H1 (cell line): ENCODE results near the gene KCND3. TPM values are rescaled to one million over a fixed set of nuclear protein-coding genes. Genes with fewer than 3 reads are reported as not detected.

Experiments used
- CTCF ChIA-PET: fragments of 300-600 bp; sonication (Branson Sonifier 250); formaldehyde crosslinking; loops from one replicate; lab custom pipeline; 2021; ENCODE audit not compliant: partially characterized antibody; lab: Charles Lee
- POLR2A ChIA-PET: fragments of 300-600 bp; sonication (Branson Sonifier 250); formaldehyde crosslinking; loops from one replicate; lab custom pipeline; 2021; ENCODE audit warnings: inconsistent platforms; ENCODE audit not compliant: partially characterized antibody; lab: Charles Lee
- DNase-seq, 2 experiments: peaks; one replicate each; pipeline versions ENCODE4 v3.0.0 to v3.0.0-alpha.2; 2010 to 2022; ENCODE audit warnings: low spot score in 2 of 2, low read depth in 1 of 2, mixed read lengths in 1 of 2
- FAIRE-seq: peaks from 2 replicates; lab custom pipeline; 2011; peaks lifted over from hg19 to GRCh38; lab: Jason Lieb, UNC
- H2AFZ ChIP-seq: 2 replicates; pipeline ENCODE4 v1.8.1; 2012; ENCODE audit warnings: low read length, inconsistent platforms
- H2AK5ac ChIP-seq: 2 replicates; pipeline ENCODE4 v1.6.1; 2013; ENCODE audit warnings: low read depth, low read length
- H2BK120ac ChIP-seq: replicated peaks from 2 replicates; pipeline ENCODE3; 2013; ENCODE audit warnings: low read depth, low read length, inconsistent platforms
- H2BK12ac ChIP-seq: 2 replicates; pipeline ENCODE4 v1.6.1; 2013; ENCODE audit warnings: low read depth, low read length
- H2BK15ac ChIP-seq: 2 replicates; pipeline ENCODE4 v1.6.1; 2013; ENCODE audit warnings: low read length
- H2BK20ac ChIP-seq: 2 replicates; pipeline ENCODE4 v1.6.1; 2013; ENCODE audit warnings: low read length
- H2BK5ac ChIP-seq: 2 replicates; pipeline ENCODE4 v1.6.1; 2013; ENCODE audit warnings: low read depth, low read length
- H3K14ac ChIP-seq: 2 replicates; pipeline ENCODE4 v1.6.1; 2013; ENCODE audit warnings: inconsistent platforms; ENCODE audit not compliant: insufficient read length
- H3K18ac ChIP-seq: 2 replicates; pipeline ENCODE4 v1.6.1; 2013; ENCODE audit warnings: low read length; ENCODE audit errors: extremely low read depth
- H3K23ac ChIP-seq: 2 replicates; pipeline ENCODE4 v1.6.1; 2013; ENCODE audit warnings: inconsistent platforms; ENCODE audit not compliant: insufficient read length
- H3K23me2 ChIP-seq: 2 replicates; pipeline ENCODE4 v1.6.1; 2013; ENCODE audit warnings: low read depth, low read length
- H3K27ac ChIP-seq: 2 replicates; pipeline ENCODE4 v1.6.1; 2011; ENCODE audit warnings: low read depth, low read length, inconsistent platforms
- H3K27me3 ChIP-seq, 4 experiments: replicated peaks in 1 of 4; 1 replicate in 1 of 4; 2 replicates in 3 of 4; pipeline versions ENCODE4 v1.6.1 to v1.8.1; 2011 to 2013; ENCODE audit warnings: low read length in 3 of 4, mild to moderate bottlenecking in 3 of 4, inconsistent platforms in 2 of 4, mixed read lengths in 2 of 4, moderate library complexity in 1 of 4; ENCODE audit not compliant: control insufficient read depth in 3 of 4, insufficient read depth in 3 of 4; ENCODE audit errors: extremely low read depth in 1 of 4
- H3K36me3 ChIP-seq, 4 experiments: 2 replicates each; pipeline versions ENCODE4 v1.6.1 to v1.8.1; 2011 to 2013; ENCODE audit warnings: mild to moderate bottlenecking in 4 of 4, low read length in 3 of 4, moderate library complexity in 2 of 4, control low read depth in 1 of 4, inconsistent platforms in 1 of 4; ENCODE audit not compliant: insufficient read depth in 4 of 4, control insufficient read depth in 2 of 4
- H3K4ac ChIP-seq: replicated peaks from 2 replicates; pipeline ENCODE3; 2013; ENCODE audit warnings: low read length, low read depth, mixed read lengths, inconsistent platforms; ENCODE audit not compliant: insufficient read length
- H3K4me1 ChIP-seq, 4 experiments: replicated peaks in 1 of 4; 1 replicate in 1 of 4; 2 replicates in 3 of 4; pipeline versions ENCODE4 v1.6.1 to v1.8.1; 2011 to 2013; ENCODE audit warnings: low read length in 3 of 4, inconsistent platforms in 2 of 4, mixed read lengths in 1 of 4; ENCODE audit not compliant: insufficient read depth in 4 of 4, control insufficient read depth in 3 of 4
- H3K4me2 ChIP-seq, 2 experiments: 2 replicates each; pipeline versions ENCODE4 v1.6.1 to v1.8.1; 2011 to 2013; ENCODE audit warnings: low read depth in 2 of 2, low read length in 2 of 2, control low read depth in 1 of 2, inconsistent platforms in 1 of 2, mild to moderate bottlenecking in 1 of 2; ENCODE audit not compliant: insufficient read depth in 1 of 2
- H3K4me3 ChIP-seq, 4 experiments: fragments of 200-600, 300-600 bp in 1 of 4; sonication (generic), shearing (Covaris generic), sonication (Bioruptor Twin) in 1 of 4; 2 replicates each; pipeline versions ENCODE4 v1.5.1 to v1.8.1; 2011 to 2016; ENCODE audit warnings: low read length in 4 of 4, low read depth in 3 of 4, control low read depth in 2 of 4, inconsistent platforms in 2 of 4, mild to moderate bottlenecking in 2 of 4, mixed read lengths in 1 of 4, moderate library complexity in 1 of 4; ENCODE audit not compliant: insufficient read depth in 2 of 4; ENCODE audit errors: extremely low read depth in 1 of 4
- H3K56ac ChIP-seq: replicated peaks from 2 replicates; pipeline ENCODE3; 2013; ENCODE audit warnings: low read depth, mild to moderate bottlenecking, mixed read lengths, low read length, inconsistent platforms; ENCODE audit not compliant: insufficient read length
- H3K79me1 ChIP-seq: 2 replicates; pipeline ENCODE4 v1.6.1; 2013; ENCODE audit warnings: low read depth, low read length, control low read depth
- H3K79me2 ChIP-seq, 2 experiments: 2 replicates each; pipeline versions ENCODE4 v1.6.1 to v1.8.1; 2012 to 2013; ENCODE audit warnings: low read length in 2 of 2, mild to moderate bottlenecking in 2 of 2, inconsistent platforms in 1 of 2; ENCODE audit not compliant: insufficient read depth in 2 of 2, control insufficient read depth in 1 of 2
- H3K9ac ChIP-seq, 4 experiments: replicated peaks in 1 of 4; 1 replicate in 1 of 4; 2 replicates in 3 of 4; pipeline versions ENCODE4 v1.6.1 to v1.8.1; 2011 to 2013; ENCODE audit warnings: low read depth in 3 of 4, low read length in 3 of 4, control low read depth in 2 of 4, mild to moderate bottlenecking in 2 of 4, moderate library complexity in 2 of 4, inconsistent platforms in 1 of 4; ENCODE audit errors: extremely low read depth in 1 of 4
- H3K9me3 ChIP-seq, 2 experiments: 2 replicates each; pipeline versions ENCODE4 v1.6.1 to v1.8.1; 2012 to 2013; ENCODE audit warnings: mild to moderate bottlenecking in 2 of 2, moderate library complexity in 2 of 2, control low read depth in 1 of 2, inconsistent platforms in 1 of 2, low read depth in 1 of 2, low read length in 1 of 2, mixed read lengths in 1 of 2; ENCODE audit not compliant: insufficient read depth in 2 of 2
- H4K20me1 ChIP-seq, 2 experiments: replicated peaks in 1 of 2; 2 replicates each; pipeline versions ENCODE3 to v1.8.1; 2011 to 2013; ENCODE audit warnings: inconsistent platforms in 2 of 2, low read length in 2 of 2, mild to moderate bottlenecking in 1 of 2; ENCODE audit not compliant: insufficient read depth in 2 of 2, control insufficient read depth in 1 of 2
- H4K5ac ChIP-seq: 2 replicates; pipeline ENCODE4 v1.6.1; 2013; ENCODE audit warnings: low read length, low read depth, mixed read lengths, inconsistent platforms; ENCODE audit not compliant: insufficient read length
- H4K8ac ChIP-seq: 2 replicates; pipeline ENCODE4 v1.8.0; 2013; ENCODE audit warnings: mild to moderate bottlenecking, moderate library complexity, low read length, inconsistent platforms; ENCODE audit not compliant: insufficient read depth; ENCODE audit errors: extremely low read depth
- H4K91ac ChIP-seq: replicated peaks from 2 replicates; pipeline ENCODE3; 2013; ENCODE audit warnings: low read length, mixed read lengths, inconsistent platforms; ENCODE audit not compliant: insufficient read length
- EZH2 ChIP-seq: fragments of 200-600 bp; sonication (generic); IDR thresholded peaks from 2 replicates; pipeline ENCODE4 v1.7.1; 2012; ENCODE audit warnings: low read depth, mild to moderate bottlenecking, moderate library complexity, low read length, inconsistent platforms; ENCODE audit not compliant: severe bottlenecking
- HDAC6 ChIP-seq: IDR thresholded peaks from one replicate; pipeline ENCODE4 v1.7.1; 2012; ENCODE audit warnings: low read depth, mild to moderate bottlenecking, inconsistent platforms, low read length, moderate library complexity
- POLR2A ChIP-seq, 2 experiments: IDR thresholded peaks; 1 replicate in 1 of 2; 2 replicates in 1 of 2; pipeline ENCODE4 v1.6.1; 2011; ENCODE audit warnings: low read depth in 2 of 2, low read length in 2 of 2, mild to moderate bottlenecking in 2 of 2; ENCODE audit errors: control extremely low read depth in 1 of 2
- SIN3A ChIP-seq, 2 experiments: IDR thresholded peaks in 1 of 2; conservative IDR thresholded peaks in 1 of 2; 2 replicates each; pipeline ENCODE4 v1.6.1; 2011 to 2012; ENCODE audit warnings: low read length in 2 of 2, improper control_type of control experiment in 1 of 2, low read depth in 1 of 2, mild to moderate bottlenecking in 1 of 2
- TEAD4 ChIP-seq: IDR thresholded peaks from 2 replicates; pipeline ENCODE4 v1.6.1; 2012; ENCODE audit warnings: low read depth, low read length, inconsistent platforms, mixed read lengths
- WGBS, 2 experiments: shearing (Covaris generic) in 1 of 2; methylation state at CpG; one replicate each; pipeline versions ENCODE4 v1.1.6 to v1.1.7; 2013 to 2015; ENCODE audit warnings: low lambda C conversion rate in 2 of 2, mixed read lengths in 2 of 2, inconsistent platforms in 1 of 2, low coverage in 1 of 2, missing lambda C conversion rate in 1 of 2; ENCODE audit not compliant: insufficient replicate concordance in 2 of 2, insufficient coverage in 1 of 2, insufficient read length in 1 of 2; ENCODE audit errors: extremely low coverage in 1 of 2, missing lambda C conversion rate in 1 of 2; 5-methylcytosine and 5-hydroxymethylcytosine counted together
- polyA plus RNA-seq, 7 experiments: library from polyadenylated mRNA; depleted of rRNA in 3 of 7; stranded (reverse) in 5 of 7; unstranded in 2 of 7; fragments of >200 nt in 5 of 7; fragments of 200-250 nt in 2 of 7; gene quantifications; 1 replicate in 5 of 7; 2 replicates in 1 of 7; 4 replicates in 1 of 7; pipeline versions ENCODE4 v1.2.1 to v1.2.3, GENCODE V29; 2011 to 2013; ENCODE audit warnings: missing spikeins in 2 of 7, mixed read lengths in 2 of 7
- total RNA-seq: library from RNA; stranded (reverse); fragmentation: NEBNext Ultra II Directional; extraction: Animal tissue kit (Norgen Biotek cat#: 25700); gene quantifications from 2 replicates; pipeline ENCODE4 v1.2.1, GENCODE V29; 2021
- TF ChIP-seq, protein P1 (sequence below): IDR thresholded peaks from 2 replicates; pipeline ENCODE4 v1.6.1; 2011; ENCODE audit warnings: low read length, improper control_type of control experiment

Gene KCND3
- total and polyA plus RNA-seq, 2 of the 8 experiments (the other 6 are each of a cell fraction or from before 2014, with no cell fraction given) = 0.14 to 0.48 TPM

DNA sequence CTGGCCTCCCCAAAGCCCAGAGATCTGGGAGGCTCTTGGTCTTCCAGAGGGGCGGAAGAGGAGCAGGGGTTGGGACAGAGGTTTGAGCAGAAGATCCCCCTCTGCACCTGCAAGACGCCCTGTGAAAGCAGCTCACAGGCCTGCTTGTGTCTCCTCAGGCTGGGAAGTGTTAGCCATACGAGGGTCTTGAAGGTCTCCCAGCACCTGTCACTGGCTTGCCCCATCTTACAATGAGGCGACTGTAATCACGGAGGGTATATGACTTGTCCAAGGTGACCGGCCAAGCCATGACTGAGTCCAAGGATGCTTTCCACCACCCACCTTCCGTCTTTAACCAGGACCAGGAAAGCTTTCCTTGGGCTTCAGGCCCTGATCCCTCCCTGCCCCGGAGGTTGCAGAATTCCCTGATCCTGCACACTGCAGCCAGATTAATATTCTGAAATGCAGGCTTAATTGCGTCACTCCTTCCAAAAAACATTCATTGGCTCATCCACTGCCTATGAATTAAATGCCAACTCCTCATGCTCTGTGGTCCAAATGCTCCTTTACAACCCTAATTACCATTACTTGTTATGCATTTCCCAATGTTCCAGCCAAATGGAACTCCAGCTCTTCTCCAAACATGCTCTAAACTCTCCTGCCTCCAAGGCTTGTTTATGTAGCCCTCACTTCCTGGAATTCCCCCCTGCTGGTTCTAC, 169.8 kb downstream of the KCND3 start:
- ChIA-PET CTCF (interaction anchor here (0.6 to 1.3 kb wide), 2 partner anchors 10 to 1103 kb away, joined by 3 read pairs; no protein-coding TSS in a partner anchor), POLR2A (no interaction called here)
- H2AK5ac ChIP-seq = no peak overlapping the region
- H4K5ac ChIP-seq = no peak overlapping the region
- H3K27ac ChIP-seq = no peak overlapping the region
- no peak overlapping the region for H3K4me3 ChIP-seq
- H3K9ac ChIP-seq = no peak overlapping the region
- no peak overlapping the region for H3K56ac ChIP-seq
- no peak for DNase-seq
- no peaks in the 10 kb centered on the region for H3K79me1 ChIP-seq
- no peak overlapping the region for H2BK20ac ChIP-seq
- no peaks in the 10 kb centered on the region for H3K36me3 ChIP-seq
- H4K20me1 ChIP-seq = no peaks in the 10 kb centered on the region
- no peak overlapping the region for H3K23ac ChIP-seq
- no peak overlapping the region for H2BK5ac ChIP-seq
- H2AFZ ChIP-seq = no peak overlapping the region
- no peak for TF ChIP-seq SIN3A (conservative IDR thresholded peaks at IDR 0.05 in 1 of 2, IDR thresholded peaks at IDR 0.05 in 1 of 2; ENCODE audit: low read depth in 1 of 2, low read length in 2 of 2)
- TF ChIP-seq, protein P1, sequence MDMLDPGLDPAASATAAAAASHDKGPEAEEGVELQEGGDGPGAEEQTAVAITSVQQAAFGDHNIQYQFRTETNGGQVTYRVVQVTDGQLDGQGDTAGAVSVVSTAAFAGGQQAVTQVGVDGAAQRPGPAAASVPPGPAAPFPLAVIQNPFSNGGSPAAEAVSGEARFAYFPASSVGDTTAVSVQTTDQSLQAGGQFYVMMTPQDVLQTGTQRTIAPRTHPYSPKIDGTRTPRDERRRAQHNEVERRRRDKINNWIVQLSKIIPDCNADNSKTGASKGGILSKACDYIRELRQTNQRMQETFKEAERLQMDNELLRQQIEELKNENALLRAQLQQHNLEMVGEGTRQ = no peak
- no peak for TF ChIP-seq POLR2A (IDR thresholded peaks at IDR 0.05; ENCODE audit: control extremely low read depth in 1 of 2, low read depth in 2 of 2, low read length in 2 of 2)
- TF ChIP-seq EZH2 = no peak
- TF ChIP-seq TEAD4 = 0 out of 2 replicates have a peak, but pooled peaks have one; percentile 39
- TF ChIP-seq HDAC6 = no peak
- no peak overlapping the region for H3K4me2 ChIP-seq
- no peak overlapping the region for H2BK120ac ChIP-seq
- H3K23me2 ChIP-seq = no peaks in the 10 kb centered on the region
- no peak overlapping the region for H3K4ac ChIP-seq
- H3K79me2 ChIP-seq = no peaks in the 10 kb centered on the region
- no peak overlapping the region for H4K91ac ChIP-seq
- H3K18ac ChIP-seq = no peak overlapping the region
- H3K9me3 ChIP-seq = no peaks in the 10 kb centered on the region
- no peaks in the 10 kb centered on the region; a peak in 1 of 7 replicates for H3K4me1 ChIP-seq
- no peak overlapping the region for H3K14ac ChIP-seq
- H2BK12ac ChIP-seq = no peak overlapping the region
- FAIRE-seq = no peak
- no peaks in the 10 kb centered on the region for H3K27me3 ChIP-seq
- no peak overlapping the region for H2BK15ac ChIP-seq
- no peak overlapping the region for H4K8ac ChIP-seq
- WGBS, 2 experiments = 84% methylated on average over 9 of the region's 9 CpGs; no CpG with 5 or more reads in 1 of the 2 experiments
